HG03575 (cell line): ENCODE results near the gene GOLGA1.

Experiments
- ATAC-seq: cut with Tn5 transposase; IDR thresholded peaks from one replicate; pipeline ENCODE4 v1.9.1; 2021; ENCODE audit not compliant: unreplicated experiment, insufficient number of reproducible peaks, low FRiP score; ENCODE audit errors: extremely low read depth

GOLGA1 gene

GRCh38 chr9:124887832-124888231 is 53.1 kb downstream of the GOLGA1 start:
- ATAC-seq = no peak

- ATAC-seq = no peak
Observed at GRCh38 chr9:124886866-124887492, 53.9 kb downstream of the GOLGA1 start.

- ATAC-seq = no peak
Observed at GRCh38 chr9:124886461-124886860, 54.4 kb downstream of the GOLGA1 start.

- ATAC-seq = no peak
Observed at GRCh38 chr9:124885551-124885950, 55.3 kb downstream of the GOLGA1 start.

- no peak for ATAC-seq
Observed at GRCh38 chr9:124884376-124884775, 56.5 kb downstream of the GOLGA1 start.

GRCh38 chr9:124882231-124882630 is 58.7 kb downstream of the GOLGA1 start:
- no peak for ATAC-seq

GRCh38 chr9:124881138-124881743 is 59.6 kb downstream of the GOLGA1 start:
- no peak for ATAC-seq

- ATAC-seq = no peak
Observed at GRCh38 chr9:124880501-124880900, 60.4 kb downstream of the GOLGA1 start.

GRCh38 chr9:124879226-124879625 is 61.7 kb downstream of the GOLGA1 start:
- no peak for ATAC-seq

GRCh38 chr9:124878518-124878917 is 62.4 kb downstream of the GOLGA1 start:
- ATAC-seq = no peak

- no peak for ATAC-seq
Observed at GRCh38 chr9:124878021-124878420, 62.9 kb downstream of the GOLGA1 start.

- no peak for ATAC-seq
Observed at GRCh38 chr9:124877021-124877782, 63.7 kb downstream of the GOLGA1 start.

GRCh38 chr9:124875501-124875900 is 65.4 kb downstream of the GOLGA1 start:
- ATAC-seq = no peak

- ATAC-seq = no peak
Observed at GRCh38 chr9:124873664-124874063, 67.2 kb downstream of the GOLGA1 start.

- no peak for ATAC-seq
Observed at GRCh38 chr9:124871156-124871561, 69.7 kb downstream of the GOLGA1 start.

GRCh38 chr9:124870723-124871122 is 70.2 kb downstream of the GOLGA1 start:
- no peak for ATAC-seq

GRCh38 chr9:124869986-124870560 is 70.8 kb downstream of the GOLGA1 start:
- ATAC-seq = no peak

- ATAC-seq = no peak
Observed at GRCh38 chr9:124869466-124869985, 71.4 kb downstream of the GOLGA1 start.

GRCh38 chr9:124868511-124869465 is 72.1 kb downstream of the GOLGA1 start:
- no peak for ATAC-seq
